Activated CD4-positive, alpha-beta T cell treated with anti-CD3 and anti-CD28 coated beads for 36 hours (primary cell): ENCODE measurements around the gene ADORA2A. TPM values are rescaled to one million over a fixed set of nuclear protein-coding genes. Genes with fewer than 3 reads are reported as not detected.

Experiments
- ATAC-seq: fragments of 200-7000 bp; cut with Tn5 transposase; one replicate; pipeline ENCODE4 v1.10.0; 2021; ENCODE audit warnings: mild to moderate bottlenecking, moderate library complexity
- CTCF ChIA-PET: fragments of 350-600 bp; sonication (Branson Sonifier 250); formaldehyde crosslinking; loops from one replicate; lab custom pipeline; 2021; ENCODE audit warnings: antibody characterized with exemption; lab: Charles Lee
- POLR2A ChIA-PET: fragments of 350-600 bp; sonication (Branson Sonifier 250); formaldehyde crosslinking; loops from one replicate; lab custom pipeline; 2021; ENCODE audit warnings: antibody characterized with exemption, inconsistent platforms; lab: Charles Lee
- DNase-seq: peaks from one replicate; pipeline ENCODE4 v3.0.0-alpha.2; 2020
- H3K27ac Mint-ChIP-seq: one replicate; pipeline ENCODE4 v1.8.0; 2021; ENCODE audit warnings: mixed read lengths
- H3K27me3 Mint-ChIP-seq: one replicate; pipeline ENCODE4 v1.8.0; 2021; ENCODE audit warnings: mixed read lengths
- H3K36me3 Mint-ChIP-seq: one replicate; pipeline ENCODE4 v1.8.0; 2021; ENCODE audit warnings: low read depth, mixed read lengths
- H3K4me1 Mint-ChIP-seq: one replicate; pipeline ENCODE4 v1.8.0; 2021; ENCODE audit warnings: mixed read lengths
- H3K4me3 Mint-ChIP-seq: one replicate; pipeline ENCODE4 v1.8.0; 2021; ENCODE audit warnings: mild to moderate bottlenecking, moderate library complexity, mixed read lengths
- H3K9me3 Mint-ChIP-seq: one replicate; pipeline ENCODE4 v1.8.0; 2021; ENCODE audit warnings: low read depth, mixed read lengths
- intact Hi-C, 2 experiments: fragments of 100-400 bp; cut with DNase I in 1 of 2; cut with micrococcal nuclease in 1 of 2; formaldehyde crosslinking; loops; one replicate each; pipeline versions ENCODE4 v1.14.2 to v1.15.1; 2022 to 2024; cut with DNase I, micrococcal nuclease
- total RNA-seq, 2 experiments: library from RNA; stranded (reverse); gene quantifications; one replicate each; pipeline ENCODE4 v1.2.3, GENCODE V29; 2021

Gene ADORA2A
- total RNA-seq, 2 experiments from 2014 or later = 30.6 to 31.3 TPM

DNA sequence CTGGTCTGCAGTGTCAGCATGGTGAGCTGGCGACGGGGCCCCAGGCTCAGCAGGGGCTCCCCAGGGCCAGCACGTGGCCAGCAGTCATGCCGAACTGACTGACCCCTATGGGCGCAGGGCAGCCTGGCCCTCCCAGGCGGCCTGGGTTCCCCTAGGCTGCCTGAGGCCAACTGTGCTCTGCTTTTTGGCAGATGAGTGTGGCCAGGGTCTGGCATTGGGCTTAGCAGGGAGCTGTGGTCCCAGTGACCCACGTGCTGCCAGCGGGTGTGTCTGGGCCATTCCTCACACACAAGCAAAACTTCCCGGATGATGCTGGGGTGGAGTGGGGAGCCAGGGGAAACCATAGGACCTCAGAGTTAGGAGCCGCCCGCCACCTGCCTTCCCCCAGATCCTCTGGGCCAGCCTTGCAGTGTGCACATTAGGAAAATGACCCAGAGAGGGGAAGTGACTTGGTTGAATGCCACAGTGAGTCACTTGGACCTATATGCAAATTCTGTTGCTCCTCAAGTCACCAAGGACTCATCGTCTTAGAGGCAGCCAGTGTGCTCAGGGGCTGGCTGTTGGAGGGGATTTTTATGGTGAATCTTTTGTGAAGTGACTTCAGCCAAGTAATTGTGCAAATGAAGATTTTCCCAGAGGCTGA lies 6.5 kb downstream of the ADORA2A start:
- H3K9me3 Mint-ChIP-seq = no peaks in the 10 kb centered on the region
- POLR2A ChIA-PET = interaction anchor here (1.0 to 1.6 kb wide), 2 partner anchors 34 to 52 kb away, joined by 3 to 4 read pairs; no protein-coding TSS in a partner anchor
- intact Hi-C loops = loop anchor here in 1 of 2 experiments (1.0 to 5.0 kb wide), 8 partner anchors 34 to 633 kb away; partner anchors contain the start of genes GUCD1, MIF, SNRPD3 and SPECC1L
- peak overlapping the region; percentile 70 for H3K4me3 Mint-ChIP-seq
- H3K27me3 Mint-ChIP-seq = no peaks in the 10 kb centered on the region
- H3K36me3 Mint-ChIP-seq = peaks cover 46% of the 10 kb centered on the region
- peak; percentile 81 for ATAC-seq
- DNase-seq = no peak
- peaks cover 92% of the 10 kb centered on the region for H3K4me1 Mint-ChIP-seq
- peak overlapping the region; percentile 99 for H3K27ac Mint-ChIP-seq
- CTCF ChIA-PET = interaction anchor here (1.0 to 2.8 kb wide), 5 partner anchors 10 to 149 kb away, joined by 3 to 10 read pairs (median 9); no protein-coding TSS in a partner anchor

DNA sequence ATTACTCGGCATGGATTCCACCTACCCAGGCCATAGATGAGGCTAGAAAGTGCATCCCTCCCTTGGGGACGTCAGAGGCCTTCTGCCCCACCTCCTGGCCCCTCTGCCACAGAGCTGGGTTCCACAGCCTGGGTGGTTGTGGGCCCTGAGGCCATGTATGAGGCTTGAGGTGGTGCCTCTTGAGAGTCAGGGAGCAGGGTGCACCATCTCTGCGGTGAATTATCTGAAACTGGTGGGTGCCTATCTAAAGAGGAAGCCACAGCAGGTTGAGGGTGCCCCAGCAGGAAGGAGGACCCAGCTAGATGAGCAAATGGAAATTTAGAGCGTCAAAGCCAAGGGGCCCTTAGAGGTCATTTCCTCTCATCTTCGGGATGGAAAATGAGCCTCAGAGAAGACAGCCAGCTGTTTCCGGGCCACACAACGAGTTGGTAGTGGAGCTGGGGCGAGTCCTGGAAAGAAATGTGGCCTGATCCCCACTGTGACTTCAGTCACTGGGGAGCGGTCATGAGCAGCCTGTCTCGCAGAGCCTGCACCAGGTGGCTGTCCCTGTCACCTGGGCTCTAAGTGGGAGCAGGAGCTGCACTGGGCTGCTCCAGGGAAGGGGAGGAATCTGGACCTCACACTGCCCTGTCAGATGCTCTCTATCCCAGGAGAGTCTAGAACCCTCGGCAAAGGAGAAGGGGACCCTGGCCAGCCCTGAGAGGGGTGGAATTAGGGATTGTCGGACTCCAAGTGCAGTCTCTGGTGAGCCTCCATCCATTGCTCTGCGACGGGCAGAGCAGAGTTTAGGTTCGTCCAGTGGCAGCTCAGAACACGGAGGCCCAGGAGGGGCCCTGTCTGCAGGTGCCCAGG lies 7.3 kb downstream of the ADORA2A start:
- ChIA-PET CTCF (interaction anchor here (0.6 to 2.8 kb wide), 11 partner anchors 11 to 542 kb away, joined by 3 to 10 read pairs (median 4); no protein-coding TSS in a partner anchor), POLR2A (interaction anchor here (0.6 to 1.6 kb wide), 6 partner anchors 8 to 375 kb away, joined by 3 to 6 read pairs (median 3); no protein-coding TSS in a partner anchor)
- intact Hi-C loops = loop anchor here in 1 of 2 experiments (1.0 to 5.0 kb wide), 8 partner anchors 34 to 633 kb away; partner anchors contain the start of genes GUCD1, MIF, SNRPD3 and SPECC1L
- Mint-ChIP-seq H3K4me3 (peak overlapping the region; percentile 70), H3K9me3 (no peaks in the 10 kb centered on the region), H3K27ac (peak overlapping the region; percentile 99), H3K27me3 (no peaks in the 10 kb centered on the region), H3K4me1 (peaks cover 88% of the 10 kb centered on the region), H3K36me3 (peaks cover 49% of the 10 kb centered on the region)
- ATAC-seq (peak; percentile 71), DNase-seq (peak; percentile 89)

DNA sequence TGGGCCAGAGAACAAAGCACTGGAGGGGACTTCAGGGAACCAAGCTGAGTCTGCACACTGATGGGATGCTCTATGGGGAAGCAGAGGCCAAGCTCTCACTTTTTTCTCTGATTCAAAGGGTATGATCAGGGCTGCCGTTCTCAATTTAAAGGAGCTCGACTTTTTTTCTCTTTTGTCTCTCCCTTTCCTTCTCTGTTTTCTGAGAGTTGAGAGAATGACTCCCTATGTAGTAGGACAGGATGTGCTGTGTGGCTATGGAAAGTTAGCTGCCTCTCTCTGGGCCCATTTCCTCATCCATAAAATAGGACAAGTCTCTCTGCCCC lies 7.9 kb downstream of the ADORA2A start:
- ATAC-seq = no peak
- ChIA-PET CTCF (interaction anchor here (0.7 to 2.8 kb wide), 10 partner anchors 11 to 543 kb away, joined by 3 to 10 read pairs (median 4); no protein-coding TSS in a partner anchor), POLR2A (interaction anchor here (0.8 to 1.4 kb wide), 3 partner anchors 9 to 374 kb away, joined by 3 to 6 read pairs (median 3); no protein-coding TSS in a partner anchor)
- Mint-ChIP-seq H3K4me3 (peak overlapping the region; percentile 70), H3K9me3 (no peaks in the 10 kb centered on the region), H3K27ac (peak overlapping the region; percentile 99), H3K27me3 (no peaks in the 10 kb centered on the region), H3K4me1 (peaks cover 84% of the 10 kb centered on the region), H3K36me3 (peaks cover 52% of the 10 kb centered on the region)
- no peak for DNase-seq
- intact Hi-C loops = loop anchor here in 1 of 2 experiments (2.0 kb wide), 1 partner anchor 278 kb away; no protein-coding TSS in a partner anchor

DNA sequence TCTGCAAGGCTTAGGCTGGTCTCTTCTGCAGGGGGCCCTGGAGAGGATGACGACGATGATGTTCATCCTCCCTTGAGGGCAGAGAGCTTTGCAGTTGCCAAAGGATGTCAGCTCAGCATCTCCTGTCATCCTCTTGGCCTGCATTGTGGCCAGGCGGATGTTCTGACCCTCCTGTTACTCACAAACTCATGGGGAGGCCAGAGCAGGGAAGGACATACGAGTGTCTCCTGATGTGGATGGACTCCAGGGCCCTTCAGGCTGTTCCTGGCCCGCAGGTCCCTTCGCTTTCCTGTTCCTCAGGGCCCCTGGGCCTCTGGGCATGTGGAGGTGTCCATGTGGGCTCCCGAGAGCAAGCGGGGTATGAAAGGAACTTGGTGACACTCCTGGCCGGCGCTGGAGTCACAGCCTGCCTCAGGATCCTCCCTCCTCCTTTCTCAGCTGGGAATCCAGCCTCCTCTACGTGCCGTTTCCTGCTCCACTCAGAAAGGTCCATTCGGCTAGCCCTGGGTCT lies 8.5 kb downstream of the ADORA2A start:
- intact Hi-C loops = loop anchor here in 1 of 2 experiments (2.0 kb wide), 1 partner anchor 279 kb away; no protein-coding TSS in a partner anchor
- DNase-seq (no peak), ATAC-seq (no peak)
- Mint-ChIP-seq H3K27ac (peak overlapping the region; percentile 99), H3K9me3 (no peaks in the 10 kb centered on the region), H3K27me3 (no peaks in the 10 kb centered on the region), H3K4me3 (peak overlapping the region; percentile 70), H3K36me3 (peaks cover 58% of the 10 kb centered on the region), H3K4me1 (peaks cover 83% of the 10 kb centered on the region)
- ChIA-PET CTCF (interaction anchor here (0.9 to 2.8 kb wide), 7 partner anchors 9 to 90 kb away, joined by 3 to 10 read pairs (median 9); partner anchors contain the start of gene ADORA2A), POLR2A (interaction anchor here (0.5 to 1.4 kb wide), 3 partner anchors 9 to 526 kb away, joined by 3 to 6 read pairs (median 4); no protein-coding TSS in a partner anchor)

DNA sequence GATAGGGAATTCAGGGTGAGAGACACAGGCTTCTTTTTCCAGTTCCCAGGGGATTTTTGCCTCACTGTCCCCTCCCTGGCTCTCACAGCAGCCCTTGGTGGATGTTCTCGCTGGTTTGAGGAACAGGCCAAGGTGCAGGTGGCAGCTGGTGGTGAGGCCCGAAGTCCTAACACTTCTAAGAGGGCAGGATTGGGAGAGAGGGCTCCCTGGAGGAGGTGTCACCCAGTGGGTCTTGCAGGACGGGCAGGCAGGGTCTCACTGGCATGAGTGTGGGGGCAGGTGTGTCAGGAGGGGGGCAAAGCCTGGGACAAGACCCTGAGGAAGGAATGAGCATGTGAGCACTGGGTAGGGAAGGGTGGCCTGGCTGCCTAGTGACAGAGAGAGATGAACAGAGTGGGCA lies 9.2 kb downstream of the ADORA2A start:
- POLR2A ChIA-PET = no interaction called here
- no peak overlapping the region for H3K4me3 Mint-ChIP-seq
- H3K27me3 Mint-ChIP-seq = no peaks in the 10 kb centered on the region
- H3K9me3 Mint-ChIP-seq = no peaks in the 10 kb centered on the region
- H3K36me3 Mint-ChIP-seq = peaks cover 60% of the 10 kb centered on the region
- DNase-seq = no peak
- intact Hi-C loops = no loop called here
- peaks cover 82% of the 10 kb centered on the region for H3K4me1 Mint-ChIP-seq
- H3K27ac Mint-ChIP-seq = peak overlapping the region; percentile 99
- ATAC-seq = no peak
- CTCF ChIA-PET = interaction anchor here (2.0 to 2.8 kb wide), 2 partner anchors 9 to 90 kb away, joined by 9 read pairs; partner anchors contain the start of gene ADORA2A

DNA sequence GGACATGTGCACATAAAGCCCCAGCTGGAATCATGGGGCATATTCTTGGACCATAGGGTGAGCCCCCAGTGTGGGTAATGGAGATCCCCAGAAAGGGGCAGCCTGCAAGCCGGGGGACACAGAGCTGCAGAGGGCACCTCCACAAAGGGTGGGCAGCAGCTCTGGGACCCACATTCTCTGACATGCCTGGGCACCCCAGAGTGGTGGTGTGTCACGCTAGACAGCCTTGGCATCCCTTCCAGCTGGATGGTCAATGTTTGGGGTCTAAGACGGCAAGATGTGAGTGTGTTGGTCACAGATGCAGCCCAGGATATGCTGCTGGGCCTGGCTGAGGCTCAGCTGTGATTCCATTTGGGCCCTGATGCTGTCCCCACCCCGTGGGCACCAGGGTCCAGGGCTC lies 9.7 kb downstream of the ADORA2A start:
- Mint-ChIP-seq H3K27ac (peak overlapping the region; percentile 99), H3K27me3 (no peaks in the 10 kb centered on the region), H3K4me1 (peaks cover 76% of the 10 kb centered on the region), H3K4me3 (no peak overlapping the region), H3K9me3 (no peaks in the 10 kb centered on the region), H3K36me3 (peaks cover 58% of the 10 kb centered on the region)
- ChIA-PET CTCF (interaction anchor here (1.6 to 2.0 kb wide), 3 partner anchors 10 to 65 kb away, joined by 4 to 9 read pairs (median 4); partner anchors contain the start of gene ADORA2A), POLR2A (no interaction called here)
- intact Hi-C loops = no loop called here
- no peak for ATAC-seq
- no peak for DNase-seq

DNA sequence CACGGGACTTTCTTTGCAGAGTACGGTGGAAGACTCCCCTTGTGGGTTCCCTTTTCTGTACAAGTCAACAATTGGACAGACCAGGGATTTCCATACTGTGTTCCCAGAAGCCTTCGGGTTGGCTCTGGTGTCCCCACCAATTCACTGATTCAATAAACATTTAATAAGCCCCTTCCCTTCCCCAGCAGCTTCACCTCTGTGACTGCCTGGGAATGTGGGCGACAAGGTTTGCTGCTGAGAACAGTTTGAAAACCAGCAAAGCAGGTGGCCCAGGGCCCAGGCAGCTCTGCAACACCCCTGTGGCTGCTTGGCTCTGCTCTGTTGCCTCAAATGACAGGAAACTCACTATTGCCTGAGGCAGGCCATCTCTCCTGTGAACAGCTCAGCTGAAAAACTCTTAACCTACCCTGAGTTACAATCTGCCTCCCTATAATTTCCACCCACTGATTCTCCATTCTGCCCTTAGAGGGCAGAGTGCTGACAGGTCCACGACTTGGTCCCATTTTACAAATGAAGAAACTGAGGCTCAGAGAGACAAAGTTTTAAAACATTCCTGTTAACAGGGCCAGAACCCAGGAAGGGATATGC lies 10.4 kb downstream of the ADORA2A start:
- H3K27me3 Mint-ChIP-seq = no peaks in the 10 kb centered on the region
- peak overlapping the region; percentile 99 for H3K27ac Mint-ChIP-seq
- peak; percentile 44 for DNase-seq
- ChIA-PET CTCF (interaction anchor here (0.9 to 2.0 kb wide), 4 partner anchors 11 to 90 kb away, joined by 3 to 9 read pairs (median 4); partner anchors contain the start of gene ADORA2A), POLR2A (no interaction called here)
- no peak for ATAC-seq
- peaks cover 76% of the 10 kb centered on the region for H3K4me1 Mint-ChIP-seq
- intact Hi-C loops = no loop called here
- H3K9me3 Mint-ChIP-seq = no peaks in the 10 kb centered on the region
- H3K4me3 Mint-ChIP-seq = no peak overlapping the region
- H3K36me3 Mint-ChIP-seq = peaks cover 57% of the 10 kb centered on the region

DNA sequence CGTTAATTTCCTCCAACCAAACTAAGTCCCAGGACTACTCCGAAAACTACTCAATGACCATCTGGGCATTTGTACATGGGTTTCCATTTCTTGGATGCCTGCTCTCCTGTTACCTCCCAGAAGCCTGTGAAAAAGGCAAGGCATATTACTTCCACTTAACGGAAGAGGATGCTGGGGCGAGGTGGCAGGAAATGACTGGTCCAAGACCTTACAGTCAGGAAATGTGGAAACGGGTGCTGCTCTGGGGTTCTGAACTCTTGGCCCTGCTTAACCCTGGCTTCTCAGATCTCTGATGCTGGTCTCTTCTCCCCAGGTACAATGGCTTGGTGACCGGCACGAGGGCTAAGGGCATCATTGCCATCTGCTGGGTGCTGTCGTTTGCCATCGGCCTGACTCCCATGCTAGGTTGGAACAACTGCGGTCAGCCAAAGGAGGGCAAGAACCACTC lies 12.9 kb downstream of the ADORA2A start:
- intact Hi-C loops = no loop called here
- ChIA-PET POLR2A (no interaction called here), CTCF (no interaction called here)
- no peak overlapping the region for H3K4me3 Mint-ChIP-seq
- H3K36me3 Mint-ChIP-seq = peaks cover 47% of the 10 kb centered on the region
- peak overlapping the region; percentile 1 for H3K27ac Mint-ChIP-seq
- H3K9me3 Mint-ChIP-seq = no peaks in the 10 kb centered on the region
- no peaks in the 10 kb centered on the region for H3K27me3 Mint-ChIP-seq
- DNase-seq = no peak
- peaks cover 63% of the 10 kb centered on the region for H3K4me1 Mint-ChIP-seq
- no peak for ATAC-seq

DNA sequence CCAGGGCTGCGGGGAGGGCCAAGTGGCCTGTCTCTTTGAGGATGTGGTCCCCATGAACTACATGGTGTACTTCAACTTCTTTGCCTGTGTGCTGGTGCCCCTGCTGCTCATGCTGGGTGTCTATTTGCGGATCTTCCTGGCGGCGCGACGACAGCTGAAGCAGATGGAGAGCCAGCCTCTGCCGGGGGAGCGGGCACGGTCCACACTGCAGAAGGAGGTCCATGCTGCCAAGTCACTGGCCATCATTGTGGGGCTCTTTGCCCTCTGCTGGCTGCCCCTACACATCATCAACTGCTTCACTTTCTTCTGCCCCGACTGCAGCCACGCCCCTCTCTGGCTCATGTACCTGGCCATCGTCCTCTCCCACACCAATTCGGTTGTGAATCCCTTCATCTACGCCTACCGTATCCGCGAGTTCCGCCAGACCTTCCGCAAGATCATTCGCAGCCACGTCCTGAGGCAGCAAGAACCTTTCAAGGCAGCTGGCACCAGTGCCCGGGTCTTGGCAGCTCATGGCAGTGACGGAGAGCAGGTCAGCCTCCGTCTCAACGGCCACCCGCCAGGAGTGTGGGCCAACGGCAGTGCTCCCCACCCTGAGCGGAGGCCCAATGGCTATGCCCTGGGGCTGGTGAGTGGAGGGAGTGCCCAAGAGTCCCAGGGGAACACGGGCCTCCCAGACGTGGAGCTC lies 13.5 kb downstream of the ADORA2A start:
- intact Hi-C loops = no loop called here
- H3K27me3 Mint-ChIP-seq = no peaks in the 10 kb centered on the region
- peaks cover 62% of the 10 kb centered on the region for H3K4me1 Mint-ChIP-seq
- DNase-seq (no peak), ATAC-seq (no peak)
- CTCF ChIA-PET = interaction anchor here (0.9 kb wide), 1 partner anchor 14 kb away, joined by 3 read pairs; no protein-coding TSS in a partner anchor
- peaks cover 45% of the 10 kb centered on the region for H3K36me3 Mint-ChIP-seq
- H3K9me3 Mint-ChIP-seq = no peaks in the 10 kb centered on the region
- POLR2A ChIA-PET = no interaction called here
- H3K4me3 Mint-ChIP-seq = no peak overlapping the region
- peak overlapping the region; percentile 62 for H3K27ac Mint-ChIP-seq
